Body of pancreas (tissue), 4 donors: ENCODE data around the gene SYNE3. TPM values are rescaled to one million over a fixed set of nuclear protein-coding genes. Genes with fewer than 3 reads are reported as not detected.

Source experiments
- ATAC-seq: fragments of 150-250 bp; one replicate; pipeline ENCODE4 v1.9.1; 2016
- DNase-seq, 4 donors: peaks; one replicate each; pipeline ENCODE4 v3.0.0-alpha.2; 2019
- H3K27ac ChIP-seq, 4 donors: fragments of 200-600 bp; sonication (generic); 1 replicate in 3 of 4; 2 replicates in 1 of 4; pipeline versions ENCODE4 v1.5.1 to v1.6.1; 2016 to 2019; ENCODE audit warnings: mild to moderate bottlenecking in 1 of 4, mixed read lengths in 1 of 4, moderate library complexity in 1 of 4
- H3K27me3 ChIP-seq, 2 donors: fragments of 200-600 bp; sonication (generic); one replicate each; pipeline ENCODE4 v1.6.0; 2016; ENCODE audit warnings: mild to moderate bottlenecking in 1 of 2
- H3K36me3 ChIP-seq, 2 donors: fragments of 200-600 bp; sonication (generic); replicated peaks in 1 of 2; 2 replicates each; pipeline ENCODE4 v1.5.1; 2016; ENCODE audit warnings: low read depth in 2 of 2; ENCODE audit not compliant: insufficient read depth in 1 of 2
- H3K4me1 ChIP-seq: fragments of 200-600 bp; sonication (generic); one replicate; pipeline ENCODE4 v1.6.0; 2016
- H3K4me3 ChIP-seq, 2 donors: fragments of 200-600 bp; sonication (generic); 1 replicate in 1 of 2; 2 replicates in 1 of 2; pipeline ENCODE4 v1.5.1; 2016 to 2019
- H3K9me3 ChIP-seq, 3 donors: fragments of 200-600 bp; sonication (generic); 1 replicate in 2 of 3; 2 replicates in 1 of 3; pipeline ENCODE4 v1.5.1; 2016
- CTCF ChIP-seq, 7 experiments: fragments of 450-650 bp in 4 of 7; fragments of 200-600 bp in 3 of 7; sonication (generic) in 3 of 7; IDR thresholded peaks; one replicate each; pipeline ENCODE4 v1.5.1; 2016 to 2019; ENCODE audit warnings: antibody characterized with exemption in 7 of 7
- POLR2A ChIP-seq, 3 donors: fragments of 450-650 bp; IDR thresholded peaks; one replicate each; pipeline ENCODE4 v1.6.1; 2016; ENCODE audit warnings: antibody characterized with exemption in 3 of 3, mild to moderate bottlenecking in 2 of 3
- WGBS, 2 donors: methylation state at CpG; one replicate each; pipeline ENCODE4 v1.1.5; 2017; 5-methylcytosine and 5-hydroxymethylcytosine counted together
- intact Hi-C: fragments of 100-400 bp; cut with DNase I; formaldehyde crosslinking; loops from one replicate; pipeline ENCODE4 v1.15.1; 2023
- total RNA-seq, 2 donors: library from RNA; depleted of rRNA; stranded (reverse); fragments of >200 nt; gene quantifications; one replicate each; pipeline ENCODE4 v1.1.0, GENCODE V29; 2016

The SYNE3 gene
- total RNA-seq, 2 donors from 2014 or later, result 7.0 to 7.3 TPM

GRCh38 chr14:95523051-95523814 is 6.8 kb upstream of the SYNE3 start:
- DNase-seq (no peak), ATAC-seq (no peak)
- 29 to 34% methylated on average over 11 to 12 of the region's 12 CpGs for WGBS, 2 donors
- intact Hi-C loops, result no loop called here
- no peaks in the 10 kb centered on the region for H3K9me3 ChIP-seq
- TF ChIP-seq CTCF (IDR thresholded peaks at IDR 0.05), result no peak
- no peak for TF ChIP-seq POLR2A (IDR thresholded peaks at IDR 0.05)
- no peak overlapping the region for H3K4me3 ChIP-seq
- peaks cover 28% of the 10 kb centered on the region for H3K4me1 ChIP-seq
- H3K27ac ChIP-seq, result peak overlapping the region; percentile 10 to 56 (median 40)
- H3K27me3 ChIP-seq, result no peaks in the 10 kb centered on the region
- no peaks in the 10 kb centered on the region for H3K36me3 ChIP-seq

GRCh38 chr14:95522556-95522955 is 6.1 kb upstream of the SYNE3 start:
- H3K4me3 ChIP-seq, result no peak overlapping the region
- H3K36me3 ChIP-seq, result no peaks in the 10 kb centered on the region
- TF ChIP-seq POLR2A (IDR thresholded peaks at IDR 0.05), result no peak
- no peak for TF ChIP-seq CTCF (IDR thresholded peaks at IDR 0.05)
- no peaks in the 10 kb centered on the region for H3K9me3 ChIP-seq
- DNase-seq, result no peak
- H3K27me3 ChIP-seq, result no peaks in the 10 kb centered on the region
- peaks cover 29% of the 10 kb centered on the region for H3K4me1 ChIP-seq
- WGBS, 2 donors, result 74 to 89% methylated on average over 4 of the region's 4 CpGs
- intact Hi-C loops, result no loop called here
- no peak for ATAC-seq
- no peak overlapping the region for H3K27ac ChIP-seq

GRCh38 chr14:95522116-95522515 is 5.7 kb upstream of the SYNE3 start:
- ATAC-seq (no peak), DNase-seq (no peak)
- Histone ChIP-seq H3K27ac (no peak overlapping the region), H3K36me3 (no peaks in the 10 kb centered on the region), H3K4me1 (peaks cover 31% of the 10 kb centered on the region), H3K4me3 (no peak overlapping the region), H3K27me3 (no peaks in the 10 kb centered on the region), H3K9me3 (no peaks in the 10 kb centered on the region)
- 87 to 90% methylated on average over 11 of the region's 11 CpGs for WGBS, 2 donors
- intact Hi-C loops, result no loop called here
- no peak for TF ChIP-seq POLR2A (IDR thresholded peaks at IDR 0.05)
- TF ChIP-seq CTCF (IDR thresholded peaks at IDR 0.05), result no peak

- no peak for ATAC-seq
- Histone ChIP-seq H3K9me3 (no peaks in the 10 kb centered on the region), H3K27ac (no peak overlapping the region), H3K27me3 (no peaks in the 10 kb centered on the region), H3K4me3 (no peak overlapping the region), H3K36me3 (no peaks in the 10 kb centered on the region), H3K4me1 (peaks cover 34% of the 10 kb centered on the region)
- 86 to 88% methylated on average over 4 of the region's 4 CpGs for WGBS, 2 donors
- no peak for TF ChIP-seq POLR2A (IDR thresholded peaks at IDR 0.05)
- no peak for TF ChIP-seq CTCF (IDR thresholded peaks at IDR 0.05)
- intact Hi-C loops, result no loop called here
- DNase-seq, result no peak
Observed at GRCh38 chr14:95521001-95521400, 4.6 kb upstream of the SYNE3 start.

GRCh38 chr14:95520346-95520745 is 3.9 kb upstream of the SYNE3 start:
- TF ChIP-seq CTCF (IDR thresholded peaks at IDR 0.05) (no peak), POLR2A (IDR thresholded peaks at IDR 0.05) (no peak)
- intact Hi-C loops, result no loop called here
- DNase-seq (peak in 1 of 4 donors; percentile 55), ATAC-seq (no peak)
- WGBS, 2 donors, result 63 to 65% methylated on average over 3 of the region's 3 CpGs
- Histone ChIP-seq H3K36me3 (no peaks in the 10 kb centered on the region), H3K27ac (peak overlapping the region in 1 of 4 donors; percentile 40), H3K4me3 (no peak overlapping the region), H3K4me1 (peaks cover 41% of the 10 kb centered on the region), H3K9me3 (no peaks in the 10 kb centered on the region), H3K27me3 (no peaks in the 10 kb centered on the region)
